G401.6 (cell line): ENCODE data around the gene LRRC23.

Experiments used
- FAIRE-seq: peaks from 2 replicates; lab custom pipeline; 2012; peaks lifted over from hg19 to GRCh38; lab: Jason Lieb, UNC

The LRRC23 gene

DNA sequence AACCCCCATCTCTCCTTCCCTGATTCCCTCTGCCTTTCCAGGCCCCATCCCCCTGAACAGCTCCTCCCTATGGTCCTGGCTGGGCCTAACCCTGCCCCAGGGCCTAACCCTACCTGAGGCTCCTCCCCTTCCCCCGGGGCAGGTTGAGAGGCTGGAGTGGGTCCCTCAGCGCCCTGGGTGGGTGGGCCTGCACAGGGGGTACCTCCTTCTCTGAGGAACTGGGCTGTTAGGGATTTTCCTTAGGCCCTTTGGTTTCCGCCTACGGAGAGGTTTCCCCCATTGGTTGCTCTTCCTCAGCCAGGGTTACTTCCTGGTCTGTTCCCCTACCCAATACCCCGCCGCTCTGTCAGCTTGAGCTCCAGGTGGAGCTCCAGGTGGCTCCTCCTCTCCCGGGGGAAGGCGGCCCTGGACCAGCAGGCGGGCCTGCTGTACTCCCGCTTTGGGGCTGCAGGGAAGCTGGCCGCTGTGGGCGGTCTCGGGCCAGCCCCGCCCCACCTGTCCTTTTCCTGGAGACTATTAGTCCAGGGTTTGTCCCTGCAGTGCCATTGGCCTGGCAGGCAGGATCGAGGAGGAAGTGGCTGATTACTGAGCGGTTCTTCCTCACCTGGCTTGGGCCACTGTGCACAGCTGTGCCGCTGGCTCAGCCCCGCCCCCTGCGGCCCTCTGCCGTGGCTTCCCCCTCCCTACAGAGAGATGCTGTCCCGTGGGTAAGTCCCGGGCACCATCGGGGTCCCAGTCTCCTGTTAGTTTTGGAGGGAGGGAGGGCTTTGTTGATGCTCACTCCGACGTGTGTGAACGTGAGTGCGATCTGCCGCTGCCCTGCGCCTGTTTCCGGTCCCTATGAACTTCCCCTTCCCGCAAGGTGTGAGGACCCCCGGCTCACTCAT is 41.7 kb downstream of the LRRC23 start:
- peak; percentile 97 for FAIRE-seq

DNA sequence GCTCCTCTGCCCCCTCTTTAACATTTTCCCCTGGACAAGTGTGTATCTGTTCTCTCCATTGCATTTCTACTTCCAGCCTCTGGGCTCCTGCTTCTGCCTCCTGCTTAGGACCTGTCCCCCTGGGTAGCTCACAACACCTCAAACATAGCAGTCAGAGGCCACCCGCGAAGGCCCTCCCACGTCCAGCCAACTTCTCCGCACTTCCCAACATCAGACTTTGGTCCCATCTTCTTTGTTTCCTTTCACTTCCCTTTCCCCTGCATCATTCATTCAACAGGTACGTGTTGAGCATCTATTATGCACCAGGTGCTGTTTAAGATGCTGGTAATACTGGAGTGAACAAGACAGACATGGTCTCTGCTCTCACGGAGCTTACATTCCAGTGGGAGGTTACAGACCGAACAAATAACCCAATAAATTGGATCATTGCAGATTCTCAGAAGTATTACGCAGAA is 42.3 kb downstream of the LRRC23 start:
- FAIRE-seq = no peak

DNA sequence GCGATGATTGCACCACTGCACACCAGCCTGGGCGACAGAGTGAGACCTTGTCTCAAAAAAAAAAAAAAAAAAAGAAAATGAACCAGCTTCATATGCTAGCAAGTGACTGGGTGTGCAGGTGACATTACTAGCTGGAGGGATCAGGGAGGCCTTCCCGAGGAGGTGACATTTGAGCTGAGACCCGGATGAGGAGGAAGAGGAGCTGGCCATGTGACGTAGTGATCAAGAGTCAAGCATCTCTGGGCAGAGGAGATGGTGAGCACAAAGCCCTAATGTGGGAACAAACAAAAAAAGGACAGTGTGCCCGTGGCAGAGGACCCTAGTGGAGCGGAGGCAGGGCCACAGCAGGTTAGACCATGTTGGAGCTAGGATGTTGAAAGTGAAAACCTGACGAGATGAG is 43.0 kb downstream of the LRRC23 start:
- FAIRE-seq = no peak

DNA sequence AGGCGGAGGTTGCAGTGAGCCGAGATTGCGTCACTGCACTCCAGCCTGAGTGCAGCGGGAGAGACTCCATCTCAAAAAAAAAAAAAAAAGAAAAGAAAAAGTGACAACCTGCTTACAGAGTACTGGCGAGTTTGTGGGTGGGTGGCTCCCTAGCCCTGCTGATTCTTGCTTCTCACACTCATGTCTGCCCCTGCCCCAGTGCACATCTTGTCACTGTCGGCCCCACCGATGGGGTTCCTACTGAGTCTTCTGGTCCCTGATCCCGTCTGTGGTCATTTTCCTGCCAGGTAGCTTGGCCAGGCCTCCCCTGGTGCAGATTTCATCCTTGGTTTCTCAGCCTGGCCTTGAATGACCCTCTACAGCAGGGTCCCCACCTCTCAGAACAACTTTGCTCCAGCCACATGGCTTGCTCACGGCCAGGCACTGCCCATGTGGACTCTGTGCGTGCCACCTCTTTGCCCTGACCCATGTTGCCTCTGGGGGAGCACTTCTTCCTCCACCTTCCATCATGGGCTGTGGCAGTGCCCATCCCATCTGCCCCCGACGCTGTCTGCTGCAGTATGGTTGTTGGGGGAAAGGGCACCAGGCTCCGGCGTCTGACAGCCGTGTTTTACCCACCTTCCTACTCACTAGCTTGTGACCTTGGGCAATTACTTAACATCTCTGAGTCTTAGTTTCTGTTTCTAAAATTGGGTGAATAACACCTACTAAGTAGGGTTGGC is 44.4 kb downstream of the LRRC23 start:
- FAIRE-seq = no peak

DNA sequence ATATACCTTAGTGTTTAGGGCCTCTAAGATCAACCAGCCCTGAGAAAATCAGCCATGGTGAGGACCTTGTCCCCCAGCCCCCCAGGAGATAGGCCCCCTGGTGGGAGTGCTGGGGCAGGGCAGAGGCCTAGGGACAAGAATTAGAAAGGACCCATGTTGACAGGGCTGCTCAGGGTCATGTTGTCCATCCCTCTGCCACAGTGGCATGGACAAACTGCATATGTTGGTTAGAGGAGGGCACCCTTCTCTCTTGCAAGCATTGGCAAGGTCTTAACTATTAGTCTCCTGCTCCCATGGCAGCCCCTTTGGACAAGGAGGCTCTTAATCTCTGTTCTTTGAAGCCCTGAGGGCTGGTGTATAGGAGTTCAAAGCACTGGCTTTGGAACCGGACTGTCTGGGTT is 45.8 kb downstream of the LRRC23 start:
- no peak for FAIRE-seq

DNA sequence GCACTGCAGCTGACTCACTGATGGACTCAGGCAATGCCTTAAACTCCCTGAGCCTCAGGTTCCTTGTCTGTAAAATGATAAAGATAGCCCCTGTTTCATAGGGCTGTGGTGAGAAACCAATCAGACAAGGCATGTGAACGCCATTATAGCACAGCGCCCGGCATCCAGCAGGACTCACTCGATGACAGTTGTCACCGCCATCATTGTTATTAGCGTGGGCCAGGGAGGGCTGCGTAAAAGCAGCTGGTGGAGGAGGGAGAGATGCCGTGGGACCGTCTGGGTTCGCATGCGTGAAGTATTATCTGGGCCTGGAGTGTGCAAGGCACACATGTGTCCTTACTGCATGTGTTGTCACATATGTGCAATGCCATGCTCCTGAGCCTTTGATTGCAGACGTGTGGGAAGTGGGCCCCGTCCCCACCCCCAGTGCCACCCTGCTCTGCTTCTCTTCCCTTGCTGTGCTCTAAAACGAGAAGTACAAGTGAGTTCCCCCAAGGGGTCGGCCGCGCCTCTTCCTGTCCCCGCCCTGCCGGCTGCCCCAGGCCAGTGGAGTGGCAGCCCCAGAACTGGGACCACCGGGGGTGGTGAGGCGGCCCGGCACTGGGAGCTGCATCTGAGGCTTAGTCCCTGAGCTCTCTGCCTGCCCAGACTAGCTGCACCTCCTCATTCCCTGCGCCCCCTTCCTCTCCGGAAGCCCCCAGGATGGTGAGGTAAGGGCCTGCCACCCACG is 46.4 kb downstream of the LRRC23 start, which contains the start of gene PTPN6:
TSS of gene PTPN6 (plus strand) at position 546 of the 730 bp plus-strand sequence. CDS start at position 703, 157 bp downstream.
- no peak for FAIRE-seq

DNA sequence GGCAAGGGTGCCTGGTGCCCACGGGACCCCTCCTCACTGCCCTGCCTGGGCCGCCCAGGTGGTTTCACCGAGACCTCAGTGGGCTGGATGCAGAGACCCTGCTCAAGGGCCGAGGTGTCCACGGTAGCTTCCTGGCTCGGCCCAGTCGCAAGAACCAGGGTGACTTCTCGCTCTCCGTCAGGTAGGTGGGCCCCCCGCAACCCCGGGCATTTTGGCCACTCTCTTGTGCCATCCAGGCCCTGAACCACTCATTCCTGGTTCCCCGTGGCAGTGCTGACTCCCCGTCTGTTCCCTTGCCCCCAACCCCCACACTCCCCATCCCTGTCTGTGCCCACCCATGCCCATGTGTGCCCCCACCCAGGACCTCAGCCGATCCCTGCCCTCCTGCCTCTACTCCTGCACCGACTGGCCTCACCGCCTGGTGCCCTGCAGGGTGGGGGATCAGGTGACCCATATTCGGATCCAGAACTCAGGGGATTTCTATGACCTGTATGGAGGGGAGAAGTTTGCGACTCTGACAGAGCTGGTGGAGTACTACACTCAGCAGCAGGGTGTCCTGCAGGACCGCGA is 47.0 kb downstream of the LRRC23 start:
- FAIRE-seq = no peak

DNA sequence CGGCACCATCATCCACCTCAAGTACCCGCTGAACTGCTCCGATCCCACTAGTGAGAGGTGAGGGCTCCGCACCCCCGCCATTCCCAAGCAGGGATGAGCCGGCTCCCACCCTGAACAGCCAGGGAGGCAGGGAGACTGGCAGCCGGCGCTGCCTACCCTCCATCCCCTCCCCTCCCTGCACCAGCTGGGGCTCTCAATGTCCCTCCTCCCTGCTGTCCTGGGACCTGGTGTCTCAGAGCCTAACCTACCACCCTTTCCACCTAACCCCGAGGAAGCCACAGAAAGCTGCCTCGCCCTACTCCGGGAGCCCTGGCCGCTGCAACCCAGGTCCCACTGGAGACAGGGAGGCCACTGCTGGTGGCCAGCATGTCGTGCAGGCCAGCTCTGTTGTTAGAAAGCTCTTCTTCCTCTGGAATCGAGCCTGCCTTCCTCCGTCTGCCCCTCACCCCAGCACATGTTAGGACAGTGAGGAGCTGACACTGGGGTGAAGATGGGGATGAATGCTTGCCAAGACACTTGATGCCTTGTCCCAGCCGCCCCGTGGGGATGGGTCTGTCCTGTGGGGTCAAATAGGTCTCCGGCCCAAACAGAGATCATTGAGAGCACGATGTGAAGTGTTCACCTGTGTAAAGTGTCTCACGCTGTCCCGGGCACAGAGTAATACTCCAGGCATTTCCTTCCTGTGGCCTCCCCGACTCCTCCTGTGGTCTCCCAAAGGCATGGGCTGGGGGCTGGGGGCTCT is 47.7 kb downstream of the LRRC23 start:
- FAIRE-seq = no peak

DNA sequence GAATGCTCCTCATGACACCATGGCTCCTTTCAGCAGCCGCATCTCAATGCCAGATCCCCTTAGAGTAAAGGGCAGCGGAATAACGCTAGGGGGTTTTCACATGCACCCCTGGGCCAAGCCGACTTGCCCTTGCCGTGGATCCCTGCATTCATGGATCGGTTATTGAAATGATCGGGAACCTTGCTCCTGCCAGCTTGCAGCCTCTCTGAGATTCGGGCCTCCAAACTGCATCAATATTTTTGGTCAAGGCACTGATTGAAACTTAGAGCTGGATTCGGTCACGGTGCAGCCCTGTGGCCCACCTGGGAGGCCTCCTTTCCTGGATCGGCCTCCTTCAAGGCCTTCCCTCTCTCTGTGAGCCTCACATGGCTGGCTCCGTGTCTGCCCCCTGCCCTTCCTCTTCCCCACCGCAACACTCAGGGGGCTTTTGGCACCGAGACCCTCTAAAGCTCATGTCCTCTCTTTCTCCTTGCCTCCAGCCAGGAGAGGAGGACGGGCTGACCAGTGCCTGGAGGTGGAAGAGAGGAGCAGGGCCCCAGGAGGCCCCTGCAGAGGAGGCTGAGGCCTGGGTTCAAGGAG is 48.3 kb downstream of the LRRC23 start:
- no peak for FAIRE-seq

DNA sequence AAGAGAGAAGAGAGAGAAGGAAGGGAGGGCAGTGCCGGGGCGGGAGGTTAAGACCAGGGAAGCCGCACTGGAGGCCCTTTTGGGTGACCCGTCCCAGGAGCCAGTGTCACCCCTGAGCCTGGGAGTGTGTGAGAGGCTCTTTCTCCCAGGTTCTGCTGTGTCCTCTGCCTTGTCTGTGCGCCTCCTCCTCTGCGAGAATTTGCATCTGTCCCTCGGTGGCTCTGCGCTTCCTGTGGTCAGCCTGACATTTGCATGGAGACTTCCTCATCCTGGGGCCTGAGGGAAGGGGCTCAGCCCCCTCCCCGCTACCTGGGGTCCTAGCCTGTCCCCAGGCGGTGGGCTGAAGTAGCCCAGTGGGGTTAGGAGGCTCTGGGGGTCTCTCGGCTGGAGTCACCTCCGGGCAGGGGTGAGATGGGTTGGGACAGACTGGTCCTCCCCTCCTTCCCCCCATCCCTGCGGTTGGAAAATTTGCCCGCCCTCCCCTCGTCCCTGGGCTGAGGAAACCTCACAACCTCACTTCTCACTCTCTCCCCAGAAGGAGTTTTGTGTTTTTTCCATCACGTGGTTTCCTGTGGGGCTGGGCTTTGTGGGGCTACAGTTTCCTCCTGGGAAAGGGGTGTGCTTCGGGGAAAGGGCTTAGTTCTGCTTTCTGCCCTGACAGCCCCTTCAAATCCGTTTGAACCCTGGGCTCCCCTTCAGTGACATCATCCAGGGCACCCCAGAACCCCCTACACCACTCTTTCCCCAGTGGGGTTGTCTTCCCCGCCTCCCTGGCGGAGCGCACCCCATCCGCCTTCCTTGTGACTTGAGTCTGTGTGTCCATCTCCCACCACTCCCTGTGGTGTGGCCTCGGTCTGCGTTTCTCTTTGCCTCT is 49.1 kb downstream of the LRRC23 start:
- no peak for FAIRE-seq

DNA sequence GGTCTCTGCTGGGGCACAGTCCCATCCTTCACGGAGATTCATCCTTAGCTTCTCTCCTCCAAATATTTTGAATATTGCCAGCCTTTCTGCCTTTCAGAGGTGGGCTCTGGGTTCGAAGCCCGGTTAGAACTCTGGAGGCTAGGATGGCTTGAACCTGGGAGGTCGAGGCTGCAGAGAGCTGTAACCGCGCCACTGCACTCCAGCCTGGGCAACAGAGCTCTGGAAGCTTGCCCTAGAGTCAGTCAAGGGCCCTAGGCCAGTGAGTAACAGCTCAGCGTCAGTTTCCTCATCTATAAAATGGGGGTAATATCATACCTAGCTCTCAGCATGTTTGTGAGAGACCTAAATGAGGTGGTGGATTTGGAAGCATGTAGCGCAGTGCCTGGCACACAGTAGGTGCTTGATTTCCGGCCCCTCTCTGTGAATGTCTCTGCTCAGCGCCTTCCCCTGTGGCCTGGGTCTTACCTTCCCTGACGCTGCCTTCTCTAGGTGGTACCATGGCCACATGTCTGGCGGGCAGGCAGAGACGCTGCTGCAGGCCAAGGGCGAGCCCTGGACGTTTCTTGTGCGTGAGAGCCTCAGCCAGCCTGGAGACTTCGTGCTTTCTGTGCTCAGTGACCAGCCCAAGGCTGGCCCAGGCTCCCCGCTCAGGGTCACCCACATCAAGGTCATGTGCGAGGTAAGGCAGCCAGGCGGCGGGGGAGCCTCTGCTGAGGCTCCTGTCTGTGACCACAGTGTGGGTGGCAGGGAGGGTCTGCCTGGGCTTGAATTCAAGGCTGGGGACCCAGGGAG is 49.9 kb downstream of the LRRC23 start:
- FAIRE-seq = no peak

DNA sequence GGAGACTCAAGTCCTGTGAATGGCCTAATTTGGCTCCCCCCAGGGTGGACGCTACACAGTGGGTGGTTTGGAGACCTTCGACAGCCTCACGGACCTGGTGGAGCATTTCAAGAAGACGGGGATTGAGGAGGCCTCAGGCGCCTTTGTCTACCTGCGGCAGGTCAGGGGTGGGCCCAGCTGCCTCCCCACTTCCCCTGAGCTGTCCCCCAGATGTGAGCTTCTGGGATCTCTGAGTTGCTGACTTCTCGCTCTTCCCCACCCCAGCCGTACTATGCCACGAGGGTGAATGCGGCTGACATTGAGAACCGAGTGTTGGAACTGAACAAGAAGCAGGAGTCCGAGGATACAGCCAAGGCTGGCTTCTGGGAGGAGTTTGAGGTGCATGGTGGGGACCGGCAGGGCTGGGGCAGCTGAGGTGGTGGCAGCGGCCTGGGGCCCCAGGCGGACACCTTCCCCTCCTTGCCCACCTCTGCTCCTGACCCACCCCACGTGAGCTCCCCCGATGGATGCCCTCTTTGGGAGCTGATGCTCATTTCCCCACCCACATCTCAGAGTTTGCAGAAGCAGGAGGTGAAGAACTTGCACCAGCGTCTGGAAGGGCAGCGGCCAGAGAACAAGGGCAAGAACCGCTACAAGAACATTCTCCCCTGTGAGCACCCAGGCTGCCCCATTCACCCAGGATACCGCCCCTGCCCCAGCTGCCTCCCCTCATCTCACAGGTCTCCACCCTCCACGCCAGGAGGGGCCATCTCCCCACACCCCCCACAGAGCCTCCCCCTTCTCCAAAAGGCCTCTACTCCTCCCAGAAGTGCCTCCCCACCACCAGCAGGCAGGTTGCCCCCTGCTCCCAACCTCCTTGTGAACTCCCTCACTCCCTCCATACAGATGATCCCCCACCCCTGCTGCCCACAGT is 50.7 kb downstream of the LRRC23 start:
- FAIRE-seq = no peak

DNA sequence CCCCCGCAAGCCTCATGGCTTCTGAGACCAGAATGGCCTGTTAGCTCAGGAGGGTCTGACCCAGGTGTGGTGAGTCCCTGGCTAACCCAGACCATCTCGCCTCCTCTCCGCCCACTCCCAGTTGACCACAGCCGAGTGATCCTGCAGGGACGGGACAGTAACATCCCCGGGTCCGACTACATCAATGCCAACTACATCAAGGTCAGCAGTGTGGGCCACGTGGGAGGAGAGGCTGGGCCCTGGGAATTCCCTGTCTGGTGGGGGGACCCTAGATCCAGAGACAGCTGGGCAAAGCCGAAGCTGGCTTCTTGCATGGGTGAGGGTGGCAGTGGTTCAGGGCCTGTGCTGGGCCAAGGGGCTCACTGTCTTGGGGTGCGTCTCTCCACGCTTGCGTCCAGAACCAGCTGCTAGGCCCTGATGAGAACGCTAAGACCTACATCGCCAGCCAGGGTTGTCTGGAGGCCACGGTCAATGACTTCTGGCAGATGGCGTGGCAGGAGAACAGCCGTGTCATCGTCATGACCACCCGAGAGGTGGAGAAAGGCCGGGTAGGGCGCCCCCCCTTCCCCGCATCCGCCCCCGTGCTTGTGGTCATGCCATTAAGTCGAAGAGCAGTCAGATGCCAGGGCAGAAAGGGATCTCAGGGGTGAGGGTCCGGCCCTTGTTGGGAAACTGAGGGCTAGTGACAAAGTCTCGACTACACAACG is 51.6 kb downstream of the LRRC23 start:
- FAIRE-seq = no peak

DNA sequence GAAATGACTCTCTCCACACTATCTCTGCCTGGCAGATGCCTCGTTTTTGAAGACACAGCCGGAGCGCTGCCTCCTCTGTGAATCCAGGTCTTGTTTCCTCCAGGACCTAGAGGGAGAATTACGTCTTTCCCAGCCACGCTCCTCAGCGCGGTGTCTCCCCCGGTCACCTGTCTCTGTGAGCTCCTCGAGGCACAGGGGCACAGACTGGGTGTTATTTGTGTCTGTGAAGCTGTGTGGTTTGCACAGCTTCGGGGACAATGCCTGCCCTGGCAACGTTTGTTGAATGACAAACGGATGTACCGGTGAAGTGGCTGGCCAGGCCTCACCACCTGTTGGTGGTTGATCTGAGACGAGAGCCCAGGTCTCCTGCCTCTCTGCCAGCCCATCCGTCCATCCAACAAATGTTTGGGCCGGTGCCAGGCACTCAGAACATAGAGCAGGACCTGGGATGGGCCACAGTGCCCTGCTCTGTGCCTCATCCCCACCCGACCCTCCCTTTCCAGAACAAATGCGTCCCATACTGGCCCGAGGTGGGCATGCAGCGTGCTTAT is 52.6 kb downstream of the LRRC23 start:
- no peak for FAIRE-seq

DNA sequence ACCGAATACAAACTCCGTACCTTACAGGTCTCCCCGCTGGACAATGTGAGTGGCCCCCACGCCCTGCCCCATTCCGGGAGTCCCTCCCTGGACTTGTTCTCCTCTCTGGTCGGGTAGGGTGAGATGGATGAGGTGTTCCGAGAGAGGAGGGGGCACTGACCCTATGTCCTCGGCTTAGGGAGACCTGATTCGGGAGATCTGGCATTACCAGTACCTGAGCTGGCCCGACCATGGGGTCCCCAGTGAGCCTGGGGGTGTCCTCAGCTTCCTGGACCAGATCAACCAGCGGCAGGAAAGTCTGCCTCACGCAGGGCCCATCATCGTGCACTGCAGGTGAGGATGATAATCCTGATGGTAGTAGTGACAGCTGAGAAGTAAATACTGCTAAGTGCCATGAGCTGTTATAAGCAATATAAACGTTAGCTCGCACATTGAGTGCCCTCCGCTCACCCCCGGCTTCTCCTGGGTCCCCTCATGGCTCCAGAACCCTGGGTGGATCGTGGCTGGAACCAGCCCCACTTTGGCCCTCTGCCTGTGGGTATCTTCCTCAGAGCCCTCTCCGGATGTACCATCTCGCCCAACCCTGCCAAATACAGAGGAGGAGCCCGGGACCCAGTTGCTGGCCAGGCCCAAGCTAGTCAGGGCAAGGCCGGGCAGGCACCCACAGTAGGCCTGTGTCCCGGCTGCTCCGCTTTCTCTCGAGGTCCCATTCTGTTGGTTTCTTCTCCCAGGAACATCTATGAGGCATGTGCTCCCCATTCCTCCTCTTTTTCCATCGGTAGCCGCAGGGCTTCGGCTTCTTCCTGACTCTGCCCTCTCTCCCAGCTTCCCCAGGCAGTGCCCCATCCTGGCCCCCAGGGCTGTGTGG is 53.4 kb downstream of the LRRC23 start:
- no peak for FAIRE-seq

DNA sequence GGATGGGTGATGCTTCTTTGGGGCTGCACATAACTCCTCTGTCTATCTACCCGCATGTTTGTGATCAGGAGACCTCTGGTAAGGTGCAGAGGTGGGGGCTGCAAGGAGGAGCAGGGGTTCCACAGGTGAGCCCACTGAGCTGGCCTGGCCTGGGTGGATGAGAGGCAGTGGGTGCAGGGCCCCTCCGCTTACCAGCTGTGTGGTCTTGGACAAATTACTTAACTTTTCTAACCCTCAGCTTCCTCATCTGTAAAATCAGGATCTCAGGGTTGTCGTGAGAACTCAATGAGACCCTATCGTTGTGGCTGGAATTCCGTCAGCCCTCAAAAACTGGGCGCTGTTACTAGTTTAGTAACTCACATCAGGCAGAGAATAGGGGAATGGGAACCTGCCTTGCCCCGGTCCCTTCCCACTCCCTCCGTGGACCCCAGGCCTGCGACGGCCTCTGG is 54.0 kb downstream of the LRRC23 start:
- no peak for FAIRE-seq
